Stomach (tissue), 9 donors: ENCODE measurements around the gene SLC4A7. TPM values are rescaled to one million over a fixed set of nuclear protein-coding genes. Genes with fewer than 3 reads are reported as not detected.

Experiments
- DNase-seq, 2 donors: peaks; one replicate each; pipeline versions ENCODE4 v3.0.0 to v3.0.0-alpha.2; 2013 to 2019
- H3K27ac ChIP-seq, 5 donors: fragments of 200-600 bp in 4 of 5; sonication (generic) in 4 of 5; one replicate each; pipeline ENCODE4 v1.5.1; 2013 to 2019; ENCODE audit warnings: mild to moderate bottlenecking in 1 of 5, moderate library complexity in 1 of 5
- H3K27me3 ChIP-seq, 3 donors: fragments of 200-600 bp; sonication (generic); one replicate each; pipeline ENCODE4 v1.5.1; 2017 to 2019; ENCODE audit warnings: mixed run types in 1 of 3
- H3K36me3 ChIP-seq, 4 donors: fragments of 200-600 bp; sonication (generic); 1 replicate in 3 of 4; 2 replicates in 1 of 4; pipeline ENCODE4 v1.5.1; 2016 to 2019
- H3K4me1 ChIP-seq, 4 donors: fragments of 200-600 bp; sonication (generic); one replicate each; pipeline ENCODE4 v1.5.1; 2016 to 2019
- H3K4me3 ChIP-seq, 4 donors: fragments of 200-600 bp; sonication (generic) in 3 of 4; one replicate each; pipeline ENCODE4 v1.5.1; 2016 to 2019; ENCODE audit warnings: mild to moderate bottlenecking in 1 of 4
- H3K9me3 ChIP-seq, 4 donors: fragments of 200-600 bp; sonication (generic); one replicate each; pipeline ENCODE4 v1.5.1; 2016 to 2019
- EP300 ChIP-seq: sonication (generic); formaldehyde crosslinking; IDR thresholded peaks from one replicate; pipeline ENCODE4 v1.6.1; 2017; ENCODE audit warnings: antibody characterized with exemption
- POLR2A ChIP-seq, 4 donors: fragments of 450-650 bp; IDR thresholded peaks; one replicate each; pipeline ENCODE4 v1.6.1; 2016; ENCODE audit warnings: antibody characterized with exemption in 4 of 4, control low read depth in 2 of 4, mild to moderate bottlenecking in 1 of 4, moderate library complexity in 1 of 4
- POLR2AphosphoS5 ChIP-seq, 3 donors: sonication (generic); formaldehyde crosslinking; IDR thresholded peaks; one replicate each; pipeline ENCODE4 v1.6.1; 2016; ENCODE audit warnings: antibody characterized with exemption in 3 of 3
- WGBS, 5 donors: extraction: QIAGEN DNeasy Blood & Tissue Kit in 3 of 5; methylation state at CpG; one replicate each; pipeline versions ENCODE4 v1.1.5 to v1.1.7; 2013 to 2018; 5-methylcytosine and 5-hydroxymethylcytosine counted together
- intact Hi-C: fragments of 100-400 bp; cut with DNase I; formaldehyde crosslinking; loops from one replicate; pipeline ENCODE4 v1.15.1; 2023; ENCODE audit warnings: low total_unique reads
- polyA plus RNA-seq, 3 donors: library from polyadenylated mRNA; stranded (reverse); fragments of 200-250 nt; gene quantifications; one replicate each; pipeline ENCODE4 v1.2.3, GENCODE V29; 2013
- total RNA-seq, 5 donors: library from RNA; depleted of rRNA; stranded (reverse); fragments of >200 nt; gene quantifications; one replicate each; pipeline versions ENCODE4 v1.1.0 to v1.2.3, GENCODE V29; 2014 to 2016
- TF ChIP-seq, protein P1 (sequence below), 7 experiments: fragments of 450-650 bp in 4 of 7; fragments of 200-600 bp in 3 of 7; sonication (generic) in 3 of 7; IDR thresholded peaks; one replicate each; pipeline ENCODE4 v1.5.1; 2016 to 2019; ENCODE audit warnings: antibody characterized with exemption in 7 of 7, control low read depth in 2 of 7, mild to moderate bottlenecking in 1 of 7
- donor health status: healthy with polysubstance abuse.
- donor health status: Bipolar disorder and iron deficiency.
- donor health status: healthy.

SLC4A7 gene
- total and polyA plus RNA-seq, 8 donors: 1.6 to 212 (median 27.7) TPM

GRCh38 chr3:27357665-27358258 lies 126.4 kb downstream of the SLC4A7 start:
- peak; percentile 62 to 81 for DNase-seq
- Histone ChIP-seq H3K4me1 (peaks cover 10 to 41% (median 23%) of the 10 kb centered on the region in 4 donors), H3K27ac (peak overlapping the region in 2 of 5 donors; percentile 19 to 24), H3K27me3 (no peaks in the 10 kb centered on the region), H3K9me3 (no peaks in the 10 kb centered on the region), H3K36me3 (no peaks in the 10 kb centered on the region), H3K4me3 (no peak overlapping the region)
- 16 to 50% (median 25%) methylated on average over 1 of the region's 1 CpG for WGBS, 5 donors
- TF ChIP-seq, protein P1, sequence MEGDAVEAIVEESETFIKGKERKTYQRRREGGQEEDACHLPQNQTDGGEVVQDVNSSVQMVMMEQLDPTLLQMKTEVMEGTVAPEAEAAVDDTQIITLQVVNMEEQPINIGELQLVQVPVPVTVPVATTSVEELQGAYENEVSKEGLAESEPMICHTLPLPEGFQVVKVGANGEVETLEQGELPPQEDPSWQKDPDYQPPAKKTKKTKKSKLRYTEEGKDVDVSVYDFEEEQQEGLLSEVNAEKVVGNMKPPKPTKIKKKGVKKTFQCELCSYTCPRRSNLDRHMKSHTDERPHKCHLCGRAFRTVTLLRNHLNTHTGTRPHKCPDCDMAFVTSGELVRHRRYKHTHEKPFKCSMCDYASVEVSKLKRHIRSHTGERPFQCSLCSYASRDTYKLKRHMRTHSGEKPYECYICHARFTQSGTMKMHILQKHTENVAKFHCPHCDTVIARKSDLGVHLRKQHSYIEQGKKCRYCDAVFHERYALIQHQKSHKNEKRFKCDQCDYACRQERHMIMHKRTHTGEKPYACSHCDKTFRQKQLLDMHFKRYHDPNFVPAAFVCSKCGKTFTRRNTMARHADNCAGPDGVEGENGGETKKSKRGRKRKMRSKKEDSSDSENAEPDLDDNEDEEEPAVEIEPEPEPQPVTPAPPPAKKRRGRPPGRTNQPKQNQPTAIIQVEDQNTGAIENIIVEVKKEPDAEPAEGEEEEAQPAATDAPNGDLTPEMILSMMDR (IDR thresholded peaks at IDR 0.05): peak in 5 of 7 experiments; percentile 17 to 55 (median 47)
- TF ChIP-seq EP300: no peak
- TF ChIP-seq POLR2AphosphoS5 (IDR thresholded peaks at IDR 0.05): peak in 1 of 3 donors; percentile 49
- TF ChIP-seq POLR2A (IDR thresholded peaks at IDR 0.05): no peak
- intact Hi-C loops: no loop called here

DNA sequence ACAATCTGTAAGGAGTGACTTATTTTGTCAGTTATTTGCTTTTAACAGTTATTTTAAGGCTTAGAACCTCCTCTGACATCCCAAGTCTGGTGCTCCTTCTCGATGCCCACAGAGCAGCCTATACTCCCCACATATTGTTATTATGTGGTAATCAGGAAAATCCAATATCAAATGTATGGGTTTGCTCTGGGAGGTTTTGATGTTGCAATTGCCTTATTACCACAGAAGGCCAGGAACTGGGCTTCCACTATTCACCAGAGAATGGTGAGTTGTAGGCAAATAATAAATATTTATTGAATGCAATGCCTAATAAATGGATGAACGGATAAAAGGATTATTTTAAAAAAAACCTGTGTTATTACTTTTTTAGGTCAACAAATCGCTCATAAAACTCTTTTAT lies 127.2 kb downstream of the SLC4A7 start:
- Histone ChIP-seq H3K27me3 (no peaks in the 10 kb centered on the region), H3K36me3 (no peaks in the 10 kb centered on the region), H3K27ac (peak overlapping the region in 3 of 5 donors; percentile 2 to 30 (median 5)), H3K4me3 (no peak overlapping the region), H3K4me1 (peaks cover 10 to 41% (median 23%) of the 10 kb centered on the region in 4 donors), H3K9me3 (no peaks in the 10 kb centered on the region)
- no peak for DNase-seq
- intact Hi-C loops: no loop called here
- 64 to 74% (median 69%) methylated on average over 3 of the region's 3 CpGs for WGBS, 5 donors
- TF ChIP-seq POLR2AphosphoS5 (IDR thresholded peaks at IDR 0.05) (no peak), POLR2A (IDR thresholded peaks at IDR 0.05) (no peak), EP300 (no peak)
- TF ChIP-seq, protein P1 (IDR thresholded peaks at IDR 0.05): no peak

- Histone ChIP-seq H3K9me3 (no peaks in the 10 kb centered on the region), H3K27ac (peak overlapping the region in 3 of 5 donors; percentile 9 to 44 (median 13)), H3K27me3 (no peaks in the 10 kb centered on the region), H3K4me1 (peaks cover 0 to 27% (median 12%) of the 10 kb centered on the region in 4 donors), H3K36me3 (no peaks in the 10 kb centered on the region), H3K4me3 (no peak overlapping the region)
- DNase-seq: no peak
- intact Hi-C loops: no loop called here
- 58 to 67% (median 63%) methylated on average over 4 of the region's 4 CpGs for WGBS, 5 donors
- TF ChIP-seq POLR2A (IDR thresholded peaks at IDR 0.05): no peak
- TF ChIP-seq, protein P1 (IDR thresholded peaks at IDR 0.05): no peak
- TF ChIP-seq EP300: no peak
These were observed 129.5 kb downstream of the SLC4A7 start for GRCh38 chr3:27354588-27355203.

DNA sequence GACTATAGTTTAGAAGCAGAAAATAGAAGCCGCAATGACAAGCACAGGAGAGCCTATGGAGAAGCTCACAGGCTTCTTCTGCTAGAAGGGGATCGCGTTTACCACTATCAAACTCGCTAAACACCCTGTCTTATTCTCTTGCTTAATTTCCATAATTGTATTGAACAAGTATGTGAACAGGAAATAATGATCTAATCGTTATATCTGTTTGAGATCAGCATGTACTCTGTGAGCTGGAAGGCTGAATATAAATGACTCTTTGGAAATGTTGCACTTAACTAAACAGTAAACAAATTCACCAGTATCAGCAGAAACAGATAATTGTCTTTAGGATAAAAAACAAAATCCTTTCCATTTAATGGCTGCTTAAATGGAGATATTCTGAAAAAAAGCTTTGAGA lies 130.0 kb downstream of the SLC4A7 start:
- 62 to 69% (median 64%) methylated on average over 5 of the region's 5 CpGs for WGBS, 5 donors
- intact Hi-C loops: no loop called here
- H3K9me3 ChIP-seq: no peaks in the 10 kb centered on the region
- H3K27ac ChIP-seq: peak overlapping the region in 2 of 5 donors; percentile 9 to 44
- no peak overlapping the region for H3K4me3 ChIP-seq
- no peaks in the 10 kb centered on the region for H3K27me3 ChIP-seq
- no peaks in the 10 kb centered on the region for H3K36me3 ChIP-seq
- TF ChIP-seq EP300: no peak
- TF ChIP-seq, protein P1 (IDR thresholded peaks at IDR 0.05): no peak
- TF ChIP-seq POLR2AphosphoS5 (IDR thresholded peaks at IDR 0.05): no peak
- TF ChIP-seq POLR2A (IDR thresholded peaks at IDR 0.05): no peak
- peaks cover 0 to 21% (median 11%) of the 10 kb centered on the region in 4 donors for H3K4me1 ChIP-seq
- DNase-seq: no peak
